ENCODE measurements around the gene WNT16. TPM values are rescaled to one million over a fixed set of nuclear protein-coding genes. Genes with fewer than 3 reads are reported as not detected.
A peak's percentile ranks its signal among the peaks of the same experiment; 100 is the strongest.

The WNT16 gene
- total RNA-seq, 1 donor from 2014 or later: not detected

DNA sequence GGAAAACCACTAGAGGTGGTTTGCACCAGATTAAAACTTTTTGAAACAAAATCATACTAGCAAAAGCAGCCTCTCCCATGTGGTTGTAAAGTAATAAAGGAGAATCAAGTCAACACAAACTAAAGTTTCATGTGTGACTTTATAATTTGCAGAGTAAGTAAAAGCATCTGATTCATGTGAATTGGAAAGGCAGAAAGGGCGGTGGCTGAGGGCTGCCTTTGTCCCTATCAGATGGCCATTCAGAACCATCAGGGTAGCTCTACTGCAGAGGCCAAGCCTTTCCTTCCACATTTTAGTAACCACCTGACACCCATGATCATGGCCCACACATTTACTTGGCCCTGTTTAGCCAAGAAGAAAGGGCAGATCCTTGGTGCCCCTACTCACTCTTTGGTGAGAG is 15.7 kb downstream of the WNT16 start:
- Mint-ChIP-seq H3K27me3 (ENCODE audit: unreplicated experiment) (no peaks in the 10 kb centered on the region), H3K36me3 (ENCODE audit: low read depth, unreplicated experiment) (peaks cover 10% of the 10 kb centered on the region), H3K4me3 (ENCODE audit: unreplicated experiment) (no peak overlapping the region), H3K4me1 (ENCODE audit: unreplicated experiment) (no peaks in the 10 kb centered on the region), H3K9me3 (ENCODE audit: unreplicated experiment) (no peaks in the 10 kb centered on the region), H3K27ac (ENCODE audit: unreplicated experiment) (no peak overlapping the region)
- no peak for DNase-seq (ENCODE audit: low spot score)
- TF ChIP-seq, protein P1, sequence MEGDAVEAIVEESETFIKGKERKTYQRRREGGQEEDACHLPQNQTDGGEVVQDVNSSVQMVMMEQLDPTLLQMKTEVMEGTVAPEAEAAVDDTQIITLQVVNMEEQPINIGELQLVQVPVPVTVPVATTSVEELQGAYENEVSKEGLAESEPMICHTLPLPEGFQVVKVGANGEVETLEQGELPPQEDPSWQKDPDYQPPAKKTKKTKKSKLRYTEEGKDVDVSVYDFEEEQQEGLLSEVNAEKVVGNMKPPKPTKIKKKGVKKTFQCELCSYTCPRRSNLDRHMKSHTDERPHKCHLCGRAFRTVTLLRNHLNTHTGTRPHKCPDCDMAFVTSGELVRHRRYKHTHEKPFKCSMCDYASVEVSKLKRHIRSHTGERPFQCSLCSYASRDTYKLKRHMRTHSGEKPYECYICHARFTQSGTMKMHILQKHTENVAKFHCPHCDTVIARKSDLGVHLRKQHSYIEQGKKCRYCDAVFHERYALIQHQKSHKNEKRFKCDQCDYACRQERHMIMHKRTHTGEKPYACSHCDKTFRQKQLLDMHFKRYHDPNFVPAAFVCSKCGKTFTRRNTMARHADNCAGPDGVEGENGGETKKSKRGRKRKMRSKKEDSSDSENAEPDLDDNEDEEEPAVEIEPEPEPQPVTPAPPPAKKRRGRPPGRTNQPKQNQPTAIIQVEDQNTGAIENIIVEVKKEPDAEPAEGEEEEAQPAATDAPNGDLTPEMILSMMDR (IDR thresholded peaks at IDR 0.05; ENCODE audit: unreplicated experiment): no peak

DNA sequence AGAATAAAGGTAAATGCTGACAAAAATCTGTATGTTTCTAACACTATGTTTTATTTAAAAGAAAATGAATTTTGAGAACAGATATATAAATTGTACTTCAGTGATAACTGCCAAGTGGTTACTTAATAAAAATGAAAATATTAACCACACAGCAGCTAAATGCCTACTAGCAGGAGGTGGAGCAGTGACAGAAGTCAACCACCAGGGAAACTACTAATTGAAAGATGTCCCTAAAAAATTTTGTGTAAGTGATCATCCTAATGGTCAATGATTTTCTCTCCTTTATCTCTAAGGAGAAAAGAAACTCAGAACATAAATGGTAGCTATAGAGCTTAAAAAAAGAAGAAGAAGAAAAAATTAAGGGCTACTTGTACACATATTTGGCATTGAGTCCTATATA is 22.9 kb downstream of the WNT16 start:
- Mint-ChIP-seq H3K27ac (ENCODE audit: unreplicated experiment) (no peak overlapping the region), H3K9me3 (ENCODE audit: unreplicated experiment) (no peaks in the 10 kb centered on the region), H3K27me3 (ENCODE audit: unreplicated experiment) (peaks cover 1% of the 10 kb centered on the region), H3K36me3 (ENCODE audit: low read depth, unreplicated experiment) (peaks cover 12% of the 10 kb centered on the region), H3K4me1 (ENCODE audit: unreplicated experiment) (peaks cover 11% of the 10 kb centered on the region), H3K4me3 (ENCODE audit: unreplicated experiment) (no peak overlapping the region)
- no peak for DNase-seq (ENCODE audit: low spot score)
- TF ChIP-seq, protein P1 (IDR thresholded peaks at IDR 0.05; ENCODE audit: unreplicated experiment): peak; percentile 41

DNA sequence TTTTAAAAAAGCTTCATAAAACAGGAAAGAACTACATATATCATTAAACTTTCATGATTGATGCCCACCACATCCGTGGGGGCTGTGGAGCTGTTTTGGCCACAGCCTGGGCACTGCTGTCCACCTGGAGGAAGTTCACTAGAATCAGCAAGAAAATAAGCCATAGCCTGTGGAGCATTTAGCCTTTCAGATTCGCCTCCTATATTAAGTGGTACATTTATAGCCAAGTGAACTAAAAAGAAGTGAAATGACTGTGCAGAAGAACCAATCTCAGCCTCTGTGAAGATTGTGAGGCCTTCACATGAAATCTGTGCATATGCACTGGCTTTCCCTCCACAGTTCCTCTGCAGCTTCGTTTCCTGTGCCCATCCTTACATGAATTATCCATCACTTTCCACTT is 23.5 kb downstream of the WNT16 start:
- Mint-ChIP-seq H3K4me1 (ENCODE audit: unreplicated experiment) (peaks cover 11% of the 10 kb centered on the region), H3K36me3 (ENCODE audit: low read depth, unreplicated experiment) (peaks cover 5% of the 10 kb centered on the region), H3K9me3 (ENCODE audit: unreplicated experiment) (no peaks in the 10 kb centered on the region), H3K4me3 (ENCODE audit: unreplicated experiment) (no peak overlapping the region), H3K27ac (ENCODE audit: unreplicated experiment) (no peak overlapping the region), H3K27me3 (ENCODE audit: unreplicated experiment) (peaks cover 1% of the 10 kb centered on the region)
- no peak for DNase-seq (ENCODE audit: low spot score)
- TF ChIP-seq, protein P1 (IDR thresholded peaks at IDR 0.05; ENCODE audit: unreplicated experiment): no peak

DNA sequence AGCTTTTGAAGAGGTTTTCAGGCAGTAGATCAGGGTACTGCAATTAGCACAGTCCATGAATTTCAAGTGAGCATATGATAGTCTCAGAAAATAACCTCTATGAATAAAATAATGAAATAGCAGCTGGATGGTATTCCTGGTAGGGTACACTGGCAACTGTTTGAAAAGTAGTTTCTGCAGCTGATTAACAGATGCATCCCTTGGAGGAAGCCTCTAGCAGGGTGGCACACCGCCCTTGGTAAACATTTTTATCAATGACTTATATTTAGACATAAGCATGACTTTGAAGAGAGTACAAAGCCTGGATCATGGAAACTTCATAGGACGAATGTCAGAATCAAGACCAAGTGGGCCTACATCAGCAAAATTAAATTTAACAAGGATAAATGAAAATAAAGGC is 26.8 kb downstream of the WNT16 start:
- Mint-ChIP-seq H3K9me3 (ENCODE audit: unreplicated experiment) (no peaks in the 10 kb centered on the region), H3K27me3 (ENCODE audit: unreplicated experiment) (peaks cover 1% of the 10 kb centered on the region)
- TF ChIP-seq, protein P1 (IDR thresholded peaks at IDR 0.05; ENCODE audit: unreplicated experiment): no peak

DNA sequence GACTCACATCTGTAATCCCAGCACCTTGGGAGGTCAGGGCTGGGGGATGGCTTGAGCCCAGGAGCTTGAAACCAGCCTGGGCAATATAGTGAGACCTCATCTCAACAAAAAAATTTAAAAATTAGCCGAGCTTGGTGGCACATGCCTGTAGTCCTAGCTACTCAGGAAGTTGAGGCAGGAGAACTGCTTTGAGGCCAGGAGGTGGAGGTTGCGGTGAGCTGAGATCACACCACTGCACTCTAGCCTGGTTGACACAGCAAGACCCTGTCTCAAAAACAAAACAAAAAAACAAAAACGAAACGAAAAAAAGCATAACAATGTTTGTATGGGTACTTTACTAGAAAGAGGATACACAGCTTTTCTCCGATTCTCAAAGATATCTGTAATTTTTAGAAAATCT is 31.8 kb downstream of the WNT16 start:
- peaks cover 7% of the 10 kb centered on the region for H3K36me3 Mint-ChIP-seq (ENCODE audit: low read depth, unreplicated experiment)

More for the DNA sequence above, 26.8 kb downstream of the WNT16 start:
- no peak overlapping the region for H3K27ac Mint-ChIP-seq (ENCODE audit: unreplicated experiment)
- DNase-seq (ENCODE audit: low spot score): no peak
- peaks cover 11% of the 10 kb centered on the region for H3K4me1 Mint-ChIP-seq (ENCODE audit: unreplicated experiment)
- peaks cover 7% of the 10 kb centered on the region for H3K36me3 Mint-ChIP-seq (ENCODE audit: low read depth, unreplicated experiment)
- H3K4me3 Mint-ChIP-seq (ENCODE audit: unreplicated experiment): no peak overlapping the region

More for the DNA sequence above, 31.8 kb downstream of the WNT16 start:
- Mint-ChIP-seq H3K4me3 (ENCODE audit: unreplicated experiment) (no peak overlapping the region), H3K27ac (ENCODE audit: unreplicated experiment) (no peak overlapping the region), H3K27me3 (ENCODE audit: unreplicated experiment) (no peaks in the 10 kb centered on the region), H3K4me1 (ENCODE audit: unreplicated experiment) (no peaks in the 10 kb centered on the region), H3K9me3 (ENCODE audit: unreplicated experiment) (no peaks in the 10 kb centered on the region)
- no peak for DNase-seq (ENCODE audit: low spot score)
- TF ChIP-seq, protein P1 (IDR thresholded peaks at IDR 0.05; ENCODE audit: unreplicated experiment): no peak
